Activated CD8-positive, alpha-beta T cell treated with anti-CD3 and anti-CD28 coated beads for 36 hours (primary cell): Measurements from ENCODE around the gene DHX58. TPM values are rescaled to one million over a fixed set of nuclear protein-coding genes. Genes with fewer than 3 reads are reported as not detected.
A peak's percentile ranks its signal among the peaks of the same experiment; 100 is the strongest.

ENCODE experiments used
- ATAC-seq: fragments of 200-7000 bp; cut with Tn5 transposase; one replicate; pipeline ENCODE4 v1.10.0; 2021; ENCODE audit warnings: mild to moderate bottlenecking, moderate library complexity
- CTCF ChIA-PET: fragments of 350-600 bp; sonication (Branson Sonifier 250); formaldehyde crosslinking; loops from one replicate; lab custom pipeline; 2021; ENCODE audit warnings: antibody characterized with exemption; lab: Charles Lee
- POLR2A ChIA-PET: fragments of 350-600 bp; sonication (Branson Sonifier 250); formaldehyde crosslinking; loops from one replicate; lab custom pipeline; 2021; ENCODE audit warnings: antibody characterized with exemption; lab: Charles Lee
- DNase-seq: peaks from one replicate; pipeline ENCODE4 v3.0.0-alpha.2; 2020
- H3K27ac Mint-ChIP-seq: one replicate; pipeline ENCODE4 v1.8.0; 2021; ENCODE audit warnings: mild to moderate bottlenecking, mixed read lengths
- H3K27me3 Mint-ChIP-seq: one replicate; pipeline ENCODE4 v1.8.0; 2021; ENCODE audit warnings: mixed read lengths
- H3K36me3 Mint-ChIP-seq: one replicate; pipeline ENCODE4 v1.8.0; 2021; ENCODE audit warnings: low read depth, mixed read lengths
- H3K4me1 Mint-ChIP-seq: one replicate; pipeline ENCODE4 v1.8.0; 2021; ENCODE audit warnings: low read depth, mixed read lengths
- H3K4me3 Mint-ChIP-seq: one replicate; pipeline ENCODE4 v1.8.0; 2021; ENCODE audit warnings: mild to moderate bottlenecking, moderate library complexity, mixed read lengths
- H3K9me3 Mint-ChIP-seq: one replicate; pipeline ENCODE4 v1.8.0; 2021; ENCODE audit warnings: mixed read lengths
- CTCF ChIP-seq: fragments of 200-600 bp; IDR thresholded peaks from one replicate; pipeline ENCODE4 v1.8.0; 2022; ENCODE audit warnings: antibody characterized with exemption, mild to moderate bottlenecking
- intact Hi-C: fragments of 100-400 bp; cut with micrococcal nuclease; formaldehyde crosslinking; loops from one replicate; pipeline ENCODE4 v1.10.0; 2022
- total RNA-seq, 2 experiments: library from RNA; stranded (reverse); gene quantifications; one replicate each; pipeline ENCODE4 v1.2.3, GENCODE V29; 2021

Gene DHX58
- total RNA-seq, 2 experiments from 2014 or later: 31.7 to 36.2 TPM

DNA sequence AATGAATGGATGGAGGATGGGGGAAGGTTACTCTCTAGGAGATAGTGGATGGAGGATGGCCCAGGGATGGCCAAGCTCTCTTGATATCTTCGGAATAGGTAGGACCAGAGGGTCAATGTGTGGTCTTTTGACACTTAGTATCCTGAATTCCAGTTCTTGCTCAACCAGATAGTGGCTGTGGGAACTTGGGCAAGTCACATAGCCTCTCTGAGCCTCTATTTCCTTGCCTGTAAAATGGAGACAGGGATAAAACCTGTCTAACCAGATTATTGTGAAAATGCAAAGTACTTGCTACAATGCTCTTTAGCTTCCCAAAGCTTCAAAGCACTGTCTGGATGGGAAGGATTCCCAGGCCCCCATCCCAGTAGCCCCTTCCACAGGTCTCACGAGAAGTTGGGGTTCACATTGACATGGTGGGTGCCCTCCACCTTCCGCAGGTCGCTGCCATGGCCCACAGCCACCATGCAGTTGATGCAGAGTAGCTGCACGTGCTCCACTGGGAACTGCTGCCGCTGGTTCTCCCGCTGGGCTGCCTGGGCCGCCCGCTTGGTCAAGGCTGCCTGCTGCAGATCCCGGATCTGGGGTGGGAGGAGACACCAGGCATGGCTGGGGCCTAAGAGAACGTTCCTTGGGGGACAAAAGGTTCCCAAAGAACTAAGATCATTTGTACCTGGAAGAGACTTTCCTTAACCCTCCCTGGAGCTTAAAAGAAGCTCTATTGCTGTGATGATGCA lies 9.1 kb downstream of the DHX58 start:
- H3K27me3 Mint-ChIP-seq: no peaks in the 10 kb centered on the region
- no peak overlapping the region for H3K4me3 Mint-ChIP-seq

DNA sequence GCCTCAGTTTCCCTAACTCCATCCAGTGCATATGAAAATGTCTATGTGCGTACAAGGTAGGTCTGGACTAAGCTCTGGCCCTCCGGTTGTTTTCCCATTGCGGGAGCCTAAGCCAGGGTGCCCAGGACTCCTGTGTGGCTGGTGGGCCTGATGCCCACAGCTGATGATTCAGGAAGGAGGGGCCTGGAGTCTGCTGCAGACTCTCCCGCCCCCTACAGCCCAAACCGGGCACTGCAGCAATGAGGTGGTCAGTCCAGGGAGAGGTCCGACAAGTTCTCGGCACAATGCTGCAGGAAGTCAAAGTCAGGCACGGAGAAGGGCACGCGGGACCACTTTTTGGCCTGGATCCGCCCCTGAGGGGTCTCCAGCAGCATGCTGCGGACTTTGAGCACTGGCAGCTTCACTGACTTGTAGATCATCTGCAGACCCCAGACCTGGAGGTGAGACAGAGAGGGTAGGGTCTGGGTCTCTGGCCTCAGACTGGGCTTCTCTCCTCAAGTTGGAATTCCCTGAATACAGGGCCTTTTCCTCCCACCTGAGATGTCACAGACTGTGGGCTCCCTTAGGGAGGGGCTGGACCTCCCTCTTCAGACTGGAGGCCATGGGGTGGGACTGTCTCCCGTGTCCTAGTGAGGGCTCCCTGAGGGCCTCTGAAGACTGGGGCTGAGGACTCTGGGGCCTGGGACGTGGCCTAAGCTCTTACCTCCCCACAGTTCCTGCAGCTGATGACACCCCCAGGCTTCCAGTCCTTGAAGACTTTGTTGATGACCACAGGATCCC lies 10.8 kb downstream of the DHX58 start:
- DNase-seq (peak; percentile 90), ATAC-seq (peak; percentile 89)
- ChIA-PET CTCF (interaction anchor here (0.6 to 8.2 kb wide), 27 partner anchors 10 to 141 kb away, joined by 3 to 72 read pairs (median 5); partner anchors contain the start of genes CNP, DNAJC7, KAT2A and NKIRAS2), POLR2A (interaction anchor here (1.2 to 1.5 kb wide), 4 partner anchors 11 to 90 kb away, joined by 3 to 7 read pairs (median 4); partner anchors contain the start of genes DHX58 and DNAJC7)
- Mint-ChIP-seq H3K27me3 (peaks cover 8% of the 10 kb centered on the region), H3K36me3 (peaks cover 9% of the 10 kb centered on the region), H3K27ac (no peak overlapping the region), H3K4me3 (no peak overlapping the region), H3K4me1 (peaks cover 9% of the 10 kb centered on the region), H3K9me3 (no peaks in the 10 kb centered on the region)
- TF ChIP-seq CTCF: peak; percentile 96
- intact Hi-C loops: no loop called here

More for the DNA sequence above, 9.1 kb downstream of the DHX58 start:
- H3K27ac Mint-ChIP-seq: no peak overlapping the region
- TF ChIP-seq CTCF: no peak
- peaks cover 10% of the 10 kb centered on the region for H3K36me3 Mint-ChIP-seq
- CTCF ChIA-PET: interaction anchor here (1.0 to 8.2 kb wide), 5 partner anchors 31 to 140 kb away, joined by 3 to 72 read pairs (median 6); partner anchors contain the start of gene NKIRAS2
- peaks cover 6% of the 10 kb centered on the region for H3K4me1 Mint-ChIP-seq
- POLR2A ChIA-PET: interaction anchor here (0.7 to 1.3 kb wide), 4 partner anchors 8 to 86 kb away, joined by 3 to 8 read pairs (median 3); partner anchors contain the start of genes DHX58 and DNAJC7
- intact Hi-C loops: no loop called here
- no peaks in the 10 kb centered on the region for H3K9me3 Mint-ChIP-seq
- DNase-seq (no peak), ATAC-seq (no peak)

- ATAC-seq (peak; percentile 26), DNase-seq (no peak)
- intact Hi-C loops: no loop called here
- Mint-ChIP-seq H3K27ac (no peak overlapping the region), H3K4me1 (peaks cover 9% of the 10 kb centered on the region), H3K27me3 (peaks cover 13% of the 10 kb centered on the region), H3K9me3 (no peaks in the 10 kb centered on the region), H3K4me3 (no peak overlapping the region), H3K36me3 (no peaks in the 10 kb centered on the region)
- CTCF ChIA-PET: interaction anchor here (0.7 to 8.2 kb wide), 9 partner anchors 12 to 136 kb away, joined by 3 to 72 read pairs (median 3); partner anchors contain the start of gene NKIRAS2
- no peak for TF ChIP-seq CTCF
- POLR2A ChIA-PET: interaction anchor here (1.0 to 3.5 kb wide), 4 partner anchors 9 to 55 kb away, joined by 3 to 14 read pairs (median 6); partner anchors contain the start of gene DHX58
Measured at GRCh38 chr17:42098730-42099399, 13.6 kb downstream of the DHX58 start.

GRCh38 chr17:42097691-42098631 lies 14.6 kb downstream of the DHX58 start, which contains the start of gene ZNF385C:
Gene ZNF385C, minus strand, starts transcription at chr17:42098473. Its CDS starts 35,417 bp downstream, at chr17:42063056.
- H3K27ac Mint-ChIP-seq: no peak within 1 kb of the TSS

More at GRCh38 chr17:42097691-42098631, 14.6 kb downstream of the DHX58 start, which contains the start of gene ZNF385C:
- peak; percentile 50 for DNase-seq
- Mint-ChIP-seq H3K4me1 (peaks cover 9% of the 10 kb centered on the region), H3K36me3 (no peaks in the 10 kb centered on the region), H3K27me3 (peaks cover 13% of the 10 kb centered on the region), H3K9me3 (no peaks in the 10 kb centered on the region), H3K4me3 (peak within 1 kb of the TSS; percentile 45)
- peak; percentile 66 for ATAC-seq
- ChIA-PET CTCF (interaction anchor here (0.7 to 8.2 kb wide), 14 partner anchors 13 to 391 kb away, joined by 3 to 72 read pairs (median 3); partner anchors contain the start of genes KAT2A and NKIRAS2), POLR2A (interaction anchor here (1.0 to 3.5 kb wide), 5 partner anchors 10 to 78 kb away, joined by 3 to 14 read pairs (median 4); partner anchors contain the start of genes DHX58 and NKIRAS2)
- no peak for TF ChIP-seq CTCF
- intact Hi-C loops: no loop called here
